T-cell (primary cell): Measurements from ENCODE around the gene DOCK1. TPM values are rescaled to one million over a fixed set of nuclear protein-coding genes. Genes with fewer than 3 reads are reported as not detected.

Experiments
- ATAC-seq, 4 experiments: fragments of 200-7000 bp in 3 of 4; fragments of 150-1000 bp in 1 of 4; cut with Tn5 transposase; replicated peaks in 1 of 4; 1 replicate in 3 of 4; 2 replicates in 1 of 4; pipeline ENCODE4 v1.10.0; 2021; ENCODE audit warnings: moderate library complexity in 3 of 4, mild to moderate bottlenecking in 2 of 4, moderate number of reproducible peaks in 1 of 4
- CTCF ChIA-PET, 2 donors: fragments of 300-600 bp; sonication (Branson Sonifier 250); formaldehyde crosslinking; loops; one replicate each; lab custom pipeline; 2022; ENCODE audit warnings: antibody characterized with exemption in 2 of 2; lab: Charles Lee
- POLR2A ChIA-PET, 2 donors: fragments of 300-600 bp; sonication (Branson Sonifier 250); formaldehyde crosslinking; loops; one replicate each; lab custom pipeline; 2022; ENCODE audit warnings: antibody characterized with exemption in 2 of 2; lab: Charles Lee
- DNase-seq, 35 experiments: peaks; one replicate each; pipeline versions ENCODE4 v3.0.0 to v3.0.0-alpha.2; 2013 to 2023
- H3K27ac ChIP-seq: one replicate; pipeline ENCODE4 v1.5.1; 2013; ENCODE audit warnings: low read length
- H3K27me3 ChIP-seq, 2 experiments: replicated peaks in 1 of 2; 1 replicate in 1 of 2; 2 replicates in 1 of 2; pipeline versions ENCODE4 v1.6.1 to v1.7.0; 2013; ENCODE audit warnings: low read length in 1 of 2, mixed read lengths in 1 of 2; ENCODE audit not compliant: control insufficient read depth in 2 of 2, insufficient read depth in 2 of 2; ENCODE audit errors: extremely low read depth in 1 of 2
- H3K36me3 ChIP-seq, 2 donors: 1 replicate in 1 of 2; 2 replicates in 1 of 2; pipeline versions ENCODE4 v1.6.1 to v1.7.0; 2013; ENCODE audit warnings: low read length in 1 of 2; ENCODE audit not compliant: control insufficient read depth in 2 of 2, insufficient read depth in 1 of 2; ENCODE audit errors: extremely low read depth in 1 of 2
- H3K4me1 ChIP-seq, 2 experiments: 1 replicate in 1 of 2; 2 replicates in 1 of 2; pipeline versions ENCODE4 v1.6.1 to v1.7.0; 2013; ENCODE audit warnings: low read length in 2 of 2, mixed read lengths in 1 of 2; ENCODE audit not compliant: insufficient read depth in 2 of 2, control insufficient read depth in 1 of 2; ENCODE audit errors: extremely low read depth in 1 of 2
- H3K4me3 ChIP-seq, 2 donors: 1 replicate in 1 of 2; 2 replicates in 1 of 2; pipeline versions ENCODE4 v1.5.1 to v1.7.0; 2013; ENCODE audit warnings: mild to moderate bottlenecking in 2 of 2, low read length in 1 of 2, moderate library complexity in 1 of 2; ENCODE audit not compliant: control insufficient read depth in 1 of 2; ENCODE audit errors: extremely low read depth in 1 of 2
- H3K9me3 ChIP-seq: 2 replicates; pipeline ENCODE4 v1.7.0; 2013
- H3K27ac Mint-ChIP-seq, 2 donors: one replicate each; pipeline ENCODE4 v1.8.0; 2020 to 2021; ENCODE audit warnings: mild to moderate bottlenecking in 2 of 2, mixed read lengths in 2 of 2
- H3K27me3 Mint-ChIP-seq, 2 donors: one replicate each; pipeline ENCODE4 v1.8.0; 2021 to 2022; ENCODE audit warnings: mixed read lengths in 2 of 2
- H3K36me3 Mint-ChIP-seq: one replicate; pipeline ENCODE4 v1.8.0; 2021; ENCODE audit warnings: mixed read lengths
- H3K4me1 Mint-ChIP-seq, 3 donors: one replicate each; pipeline ENCODE4 v1.8.0; 2020 to 2022; ENCODE audit warnings: mixed read lengths in 3 of 3, mild to moderate bottlenecking in 1 of 3
- H3K4me3 Mint-ChIP-seq, 3 donors: one replicate each; pipeline ENCODE4 v1.8.0; 2020 to 2022; ENCODE audit warnings: mild to moderate bottlenecking in 3 of 3, mixed read lengths in 3 of 3, moderate library complexity in 3 of 3
- H3K9me3 Mint-ChIP-seq, 3 donors: one replicate each; pipeline ENCODE4 v1.8.0; 2020 to 2022; ENCODE audit warnings: mixed read lengths in 3 of 3
- WGBS: methylation state at CpG from one replicate; pipeline ENCODE4 v1.1.5; 2013; ENCODE audit warnings: missing lambda C conversion rate; ENCODE audit not compliant: insufficient coverage; 5-methylcytosine and 5-hydroxymethylcytosine counted together
- total RNA-seq, 35 experiments: library from RNA in 6 of 35; stranded (reverse) in 6 of 35; fragments of 120-200 nt in 1 of 35; gene quantifications; one replicate each; pipeline versions ENCODE4 v1.2.1 to v1.2.4 and lab custom pipeline; 2013 to 2026

The DOCK1 gene
- total RNA-seq, 5 donors from 2014 or later (not counting 1 experiment from before 2014, with no cell fraction given): 0.18 to 0.53 (median 0.37) TPM

DNA sequence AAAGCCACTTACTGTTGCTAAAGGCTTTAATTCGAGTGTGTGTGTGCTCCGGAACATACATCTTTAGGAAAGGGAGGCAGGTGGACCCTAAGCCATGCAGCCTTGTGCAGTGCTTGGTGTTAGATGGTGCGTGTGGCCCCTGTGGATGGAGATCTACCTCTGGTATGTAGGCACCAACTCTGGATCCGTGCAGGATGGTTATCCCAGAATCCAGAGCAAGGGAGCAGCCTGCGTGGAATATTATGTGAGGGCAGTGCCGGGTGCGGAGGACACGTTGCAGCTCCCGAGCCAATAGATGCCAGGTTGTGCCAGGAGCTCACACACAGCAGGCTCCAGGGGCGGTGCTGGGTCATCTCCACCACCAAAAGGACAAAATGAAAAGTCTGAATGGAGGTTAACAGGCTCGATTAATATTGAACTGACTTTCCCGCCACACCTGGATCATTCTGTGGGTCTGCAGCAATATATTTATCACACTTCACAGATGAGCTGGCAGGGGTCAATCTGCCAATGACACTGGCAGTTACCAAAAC lies 500.9 kb downstream of the DOCK1 start:
- H3K9me3 Mint-ChIP-seq: peaks cover 0 to 6% (median 0%) of the 10 kb centered on the region in 3 donors
- no peak overlapping the region for H3K4me3 Mint-ChIP-seq
- no peaks in the 10 kb centered on the region for H3K4me1 Mint-ChIP-seq
- DNase-seq: no peak
- no peaks in the 10 kb centered on the region for H3K4me1 ChIP-seq
- H3K9me3 ChIP-seq: no peaks in the 10 kb centered on the region
- ATAC-seq: no peak
- no peaks in the 10 kb centered on the region for H3K27me3 Mint-ChIP-seq
- no peak overlapping the region for H3K27ac Mint-ChIP-seq
- POLR2A ChIA-PET: no interaction called here
- 86% methylated on average over 12 of the region's 12 CpGs for WGBS
- CTCF ChIA-PET: interaction anchor here in 1 of 2 donors (0.8 kb wide), 1 partner anchor 42 kb away, joined by 3 read pairs; no protein-coding TSS in a partner anchor
- no peaks in the 10 kb centered on the region for H3K36me3 Mint-ChIP-seq
- no peak overlapping the region for H3K27ac ChIP-seq
- peaks cover 0 to 3% of the 10 kb centered on the region in 2 experiments for H3K27me3 ChIP-seq
- no peak overlapping the region for H3K4me3 ChIP-seq
- H3K36me3 ChIP-seq: no peaks in the 10 kb centered on the region

- Mint-ChIP-seq H3K4me1 (no peaks in the 10 kb centered on the region), H3K36me3 (no peaks in the 10 kb centered on the region), H3K27me3 (no peaks in the 10 kb centered on the region), H3K4me3 (no peak overlapping the region), H3K27ac (no peak overlapping the region), H3K9me3 (no peaks in the 10 kb centered on the region)
- Histone ChIP-seq H3K36me3 (no peaks in the 10 kb centered on the region), H3K4me1 (no peaks in the 10 kb centered on the region), H3K27ac (no peak overlapping the region), H3K9me3 (no peaks in the 10 kb centered on the region), H3K4me3 (no peak overlapping the region), H3K27me3 (peaks cover 0 to 3% of the 10 kb centered on the region in 2 experiments)
- POLR2A ChIA-PET: no interaction called here
- DNase-seq (no peak), ATAC-seq (no peak)
- CTCF ChIA-PET: no interaction called here
- 25% methylated on average over 2 of the region's 6 CpGs for WGBS
Measured at GRCh38 chr10:127407551-127407950, 502.3 kb downstream of the DOCK1 start.

GRCh38 chr10:127408112-127408710 lies 503.0 kb downstream of the DOCK1 start:
- no peaks in the 10 kb centered on the region for H3K36me3 ChIP-seq
- H3K9me3 ChIP-seq: no peaks in the 10 kb centered on the region
- Mint-ChIP-seq H3K4me3 (no peak overlapping the region), H3K27me3 (no peaks in the 10 kb centered on the region), H3K27ac (no peak overlapping the region), H3K36me3 (no peaks in the 10 kb centered on the region), H3K9me3 (no peaks in the 10 kb centered on the region), H3K4me1 (no peaks in the 10 kb centered on the region)
- DNase-seq: no peak
- WGBS: 93% methylated on average over 11 of the region's 15 CpGs
- peaks cover 0 to 3% of the 10 kb centered on the region in 2 experiments for H3K27me3 ChIP-seq
- ATAC-seq: no peak
- H3K4me3 ChIP-seq: no peak overlapping the region
- no peaks in the 10 kb centered on the region for H3K4me1 ChIP-seq
- CTCF ChIA-PET: no interaction called here
- H3K27ac ChIP-seq: no peak overlapping the region
- POLR2A ChIA-PET: no interaction called here

DNA sequence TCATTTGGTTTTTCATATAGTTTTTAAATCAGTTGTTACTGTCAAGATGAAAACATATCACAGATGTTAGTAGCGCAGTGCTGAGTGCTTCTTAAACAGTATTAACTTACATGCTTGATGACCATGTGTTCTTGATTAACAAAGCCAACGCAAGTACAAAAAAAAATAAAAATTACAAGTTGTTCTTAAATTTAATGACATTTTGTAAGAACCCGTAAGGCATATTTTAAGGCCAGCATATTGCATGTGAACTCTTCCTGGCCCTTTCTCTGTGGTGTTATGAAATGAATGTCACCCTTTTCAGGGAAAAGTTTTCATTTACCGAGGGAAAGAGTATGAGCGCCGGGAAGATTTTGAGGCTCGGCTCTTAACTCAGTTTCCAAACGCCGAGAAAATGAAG lies 503.5 kb downstream of the DOCK1 start:
- Histone ChIP-seq H3K4me1 (no peaks in the 10 kb centered on the region), H3K27me3 (peaks cover 0 to 3% of the 10 kb centered on the region in 2 experiments), H3K27ac (no peak overlapping the region), H3K9me3 (no peaks in the 10 kb centered on the region), H3K36me3 (no peaks in the 10 kb centered on the region), H3K4me3 (no peak overlapping the region)
- ATAC-seq: no peak
- no peak overlapping the region for H3K4me3 Mint-ChIP-seq
- POLR2A ChIA-PET: no interaction called here
- no peaks in the 10 kb centered on the region for H3K4me1 Mint-ChIP-seq
- no peaks in the 10 kb centered on the region for H3K27me3 Mint-ChIP-seq
- no peak overlapping the region for H3K27ac Mint-ChIP-seq
- no peaks in the 10 kb centered on the region for H3K9me3 Mint-ChIP-seq
- no peaks in the 10 kb centered on the region for H3K36me3 Mint-ChIP-seq
- CTCF ChIA-PET: no interaction called here
- DNase-seq: no peak
- WGBS: 94% methylated on average over 2 of the region's 9 CpGs

GRCh38 chr10:127410030-127410429 lies 504.8 kb downstream of the DOCK1 start:
- Histone ChIP-seq H3K4me3 (no peak overlapping the region), H3K4me1 (no peaks in the 10 kb centered on the region), H3K27me3 (peaks cover 0 to 3% of the 10 kb centered on the region in 2 experiments), H3K27ac (no peak overlapping the region), H3K36me3 (no peaks in the 10 kb centered on the region), H3K9me3 (no peaks in the 10 kb centered on the region)
- POLR2A ChIA-PET: no interaction called here
- DNase-seq (no peak), ATAC-seq (no peak)
- Mint-ChIP-seq H3K9me3 (no peaks in the 10 kb centered on the region), H3K27ac (no peak overlapping the region), H3K36me3 (no peaks in the 10 kb centered on the region), H3K27me3 (no peaks in the 10 kb centered on the region), H3K4me3 (no peak overlapping the region), H3K4me1 (no peaks in the 10 kb centered on the region)
- 88% methylated on average over 2 of the region's 9 CpGs for WGBS
- CTCF ChIA-PET: no interaction called here

DNA sequence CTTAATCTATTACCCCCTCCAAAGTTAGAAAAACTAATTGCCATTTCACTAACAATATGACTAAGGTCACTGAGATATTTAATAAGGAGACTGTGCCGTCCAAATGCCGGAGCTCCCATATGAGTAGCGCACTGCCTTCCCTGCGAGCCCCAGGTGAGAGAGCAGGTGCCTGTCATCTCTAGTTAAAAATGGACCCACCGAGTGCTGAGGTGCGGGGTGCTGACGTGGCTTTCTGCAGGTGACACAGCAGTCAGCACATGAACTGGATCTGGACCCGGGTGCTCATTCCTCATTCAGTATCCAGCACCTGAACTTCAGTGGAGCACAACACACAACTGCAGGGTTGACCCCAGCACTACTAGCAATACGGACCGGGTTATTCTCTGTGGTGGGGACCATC lies 505.8 kb downstream of the DOCK1 start:
- no peak overlapping the region for H3K4me3 ChIP-seq
- DNase-seq (no peak), ATAC-seq (no peak)
- CTCF ChIA-PET: no interaction called here
- H3K27me3 Mint-ChIP-seq: no peaks in the 10 kb centered on the region
- H3K27ac Mint-ChIP-seq: no peak overlapping the region
- no peaks in the 10 kb centered on the region for H3K36me3 Mint-ChIP-seq
- no peak overlapping the region for H3K27ac ChIP-seq
- no peaks in the 10 kb centered on the region for H3K36me3 ChIP-seq
- no peaks in the 10 kb centered on the region for H3K4me1 Mint-ChIP-seq
- POLR2A ChIA-PET: no interaction called here
- peaks cover 0 to 3% of the 10 kb centered on the region in 2 experiments for H3K27me3 ChIP-seq
- no peaks in the 10 kb centered on the region for H3K9me3 Mint-ChIP-seq
- H3K9me3 ChIP-seq: no peaks in the 10 kb centered on the region
- no peaks in the 10 kb centered on the region for H3K4me1 ChIP-seq
- no peak overlapping the region for H3K4me3 Mint-ChIP-seq
- 88% methylated on average over 10 of the region's 10 CpGs for WGBS
